CD4-positive, alpha-beta T cell treated with Interferon gamma for 1 hour (primary cell): ENCODE results near the gene CAND1.

ENCODE experiments used
- DNase-seq: peaks from one replicate; pipeline ENCODE4 v3.0.0-alpha.2; 2020

Gene CAND1

GRCh38 chr12:67268896-67269632, at the start of gene CAND1:
Gene CAND1 (plus strand): TSS chr12:67269358. CDS start chr12:67269718, 360 bp downstream.
- peak; percentile 97 for DNase-seq

GRCh38 chr12:67220065-67220464, 49.1 kb upstream of the CAND1 start:
- no peak for DNase-seq

GRCh38 chr12:67222302-67222701, 46.9 kb upstream of the CAND1 start:
- DNase-seq, result no peak

GRCh38 chr12:67223225-67223624, 45.9 kb upstream of the CAND1 start:
- no peak for DNase-seq

GRCh38 chr12:67237231-67237630, 31.9 kb upstream of the CAND1 start:
- DNase-seq, result no peak

GRCh38 chr12:67239061-67239460, 30.1 kb upstream of the CAND1 start:
- no peak for DNase-seq

- no peak for DNase-seq
Measured at GRCh38 chr12:67241482-67241881, 27.7 kb upstream of the CAND1 start.

GRCh38 chr12:67243260-67243659, 25.9 kb upstream of the CAND1 start:
- DNase-seq, result no peak

- DNase-seq, result no peak
Measured at GRCh38 chr12:67245571-67245970, 23.6 kb upstream of the CAND1 start.

GRCh38 chr12:67251012-67251411, 18.1 kb upstream of the CAND1 start:
- DNase-seq, result no peak

- DNase-seq, result no peak
Measured at GRCh38 chr12:67254372-67255026, 14.7 kb upstream of the CAND1 start.

- no peak for DNase-seq
Measured at GRCh38 chr12:67256649-67257048, 12.5 kb upstream of the CAND1 start.

GRCh38 chr12:67263471-67263870, 5.7 kb upstream of the CAND1 start:
- no peak for DNase-seq

- DNase-seq, result peak; percentile 93
Measured at GRCh38 chr12:67268335-67268895, 743 bp upstream of the CAND1 start.

GRCh38 chr12:67269633-67270573, 745 bp downstream of the CAND1 start:
- DNase-seq, result peak; percentile 46

- no peak for DNase-seq
Measured at GRCh38 chr12:67270622-67271021, 1.5 kb downstream of the CAND1 start.

- no peak for DNase-seq
Measured at GRCh38 chr12:67271976-67272375, 2.8 kb downstream of the CAND1 start.

GRCh38 chr12:67274186-67274585, 5.0 kb downstream of the CAND1 start:
- DNase-seq, result no peak

GRCh38 chr12:67275380-67275913, 6.3 kb downstream of the CAND1 start:
- DNase-seq, result no peak

GRCh38 chr12:67276421-67276820, 7.3 kb downstream of the CAND1 start:
- no peak for DNase-seq

GRCh38 chr12:67279637-67280036, 10.5 kb downstream of the CAND1 start:
- DNase-seq, result no peak

- no peak for DNase-seq
Measured at GRCh38 chr12:67280088-67280487, 10.9 kb downstream of the CAND1 start.

- DNase-seq, result no peak
Measured at GRCh38 chr12:67280572-67280971, 11.4 kb downstream of the CAND1 start.
